GM18858 (cell line): ENCODE results near the gene CYP26C1.

ENCODE experiments used
- ATAC-seq: cut with Tn5 transposase; IDR thresholded peaks from one replicate; pipeline ENCODE4 v1.9.1; 2021; ENCODE audit not compliant: unreplicated experiment

Gene CYP26C1

GRCh38 chr10:93059975-93060886, at the start of gene CYP26C1:
CYP26C1 (plus strand) TSS chr10:93060798; CDS start chr10:93061264, 466 bp downstream.
- no peak for ATAC-seq

- ATAC-seq: no peak
Observed at GRCh38 chr10:93015722-93016121, 44.9 kb upstream of the CYP26C1 start.

- no peak for ATAC-seq
Observed at GRCh38 chr10:93023013-93023650, 37.5 kb upstream of the CYP26C1 start.

- no peak for ATAC-seq
Observed at GRCh38 chr10:93026072-93026471, 34.5 kb upstream of the CYP26C1 start.

GRCh38 chr10:93027508-93027907, 33.1 kb upstream of the CYP26C1 start:
- no peak for ATAC-seq

GRCh38 chr10:93028883-93029282, 31.7 kb upstream of the CYP26C1 start:
- no peak for ATAC-seq

- ATAC-seq: no peak
Observed at GRCh38 chr10:93030409-93030808, 30.2 kb upstream of the CYP26C1 start.

- no peak for ATAC-seq
Observed at GRCh38 chr10:93032105-93032808, 28.3 kb upstream of the CYP26C1 start.

GRCh38 chr10:93032809-93033137, 27.8 kb upstream of the CYP26C1 start:
- ATAC-seq: no peak

- no peak for ATAC-seq
Observed at GRCh38 chr10:93034426-93034825, 26.2 kb upstream of the CYP26C1 start.

- no peak for ATAC-seq
Observed at GRCh38 chr10:93039110-93039509, 21.5 kb upstream of the CYP26C1 start.

GRCh38 chr10:93039721-93040120, 20.9 kb upstream of the CYP26C1 start:
- ATAC-seq: no peak

GRCh38 chr10:93054486-93054885, 6.1 kb upstream of the CYP26C1 start:
- no peak for ATAC-seq

GRCh38 chr10:93058139-93058538, 2.5 kb upstream of the CYP26C1 start:
- ATAC-seq: no peak

GRCh38 chr10:93060887-93061593, 442 bp downstream of the CYP26C1 start:
- no peak for ATAC-seq

- ATAC-seq: no peak
Observed at GRCh38 chr10:93061594-93062513, 1.3 kb downstream of the CYP26C1 start.

GRCh38 chr10:93062514-93063143, 2.0 kb downstream of the CYP26C1 start:
- no peak for ATAC-seq

GRCh38 chr10:93063144-93063976, 2.8 kb downstream of the CYP26C1 start:
- ATAC-seq: no peak
